ENCODE data around the gene CDH23. TPM values are rescaled to one million over a fixed set of nuclear protein-coding genes. Genes with fewer than 3 reads are reported as not detected.

The CDH23 gene
- total RNA-seq, 1 donor from 2014 or later: 1.3 TPM

DNA sequence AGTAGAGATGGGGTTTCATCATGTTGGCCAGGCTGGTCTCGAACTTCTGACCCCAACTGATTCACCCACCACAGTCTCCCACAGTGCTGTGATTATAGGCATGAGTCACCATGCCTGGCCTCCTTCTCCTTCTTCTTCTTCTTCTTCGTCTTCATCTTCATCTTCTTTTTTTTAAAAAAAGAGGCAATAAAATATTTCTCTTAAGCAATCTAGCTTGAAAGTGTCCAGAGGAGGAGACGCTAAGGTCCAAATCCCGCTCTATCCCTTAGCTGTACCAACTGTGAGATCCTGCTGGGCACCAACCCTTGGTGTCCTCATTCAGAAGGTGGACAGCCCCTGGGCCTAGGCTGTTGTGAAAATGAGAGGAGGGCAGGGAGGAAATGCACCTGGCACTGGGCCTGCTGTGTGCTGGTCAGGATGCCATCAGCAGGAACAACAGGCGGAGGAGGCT is 468.2 kb downstream of the CDH23 start:
- Mint-ChIP-seq H3K4me1 (peaks cover 2% of the 10 kb centered on the region), H3K36me3 (ENCODE audit: low read depth) (no peaks in the 10 kb centered on the region), H3K4me3 (no peak overlapping the region), H3K27me3 (no peaks in the 10 kb centered on the region), H3K27ac (no peak overlapping the region), H3K9me3 (no peaks in the 10 kb centered on the region)
- DNase-seq: no peak
- intact Hi-C loops (cut with micrococcal nuclease): no loop called here

Other genes starting within 250 kb of the CDH23 start
- 0.02 and 0.14 TPM in 2 replicates for gene UNC5B, start 184.3 kb upstream of the CDH23 start, total RNA-seq
- 5.6 and 6.0 TPM in 2 replicates for gene SLC29A3, start 77.7 kb upstream of the CDH23 start, total RNA-seq

All from activated CD4-positive, alpha-beta T cell treated with anti-CD3 and anti-CD28 coated beads, Interleukin-2, amount 10 ng/mL, durations not matched to agents 24 days and 14 days (primary cell).